Measurements from ENCODE around the gene FAM229B. TPM values are rescaled to one million over a fixed set of nuclear protein-coding genes. Genes with fewer than 3 reads are reported as not detected.

Gene FAM229B
- total and polyA plus RNA-seq, 9 of the 15 experiments (the other 6 are each of a cell fraction or from before 2014, with no cell fraction given) = 3.3 to 17.4 (median 5.8) TPM

GRCh38 chr6:112087136-112087911 is at the start of gene FAM229B, which contains the start of gene TUBE1 (continued):
- TF ChIP-seq NKRF (IDR thresholded peaks at IDR 0.05; ENCODE audit: borderline replicate concordance) (peak; percentile 78; the same call in 1 of the 2 replicates), POLR2A (conservative IDR thresholded peaks at IDR 0.05) (peak; percentile 93), USF1 (CRISPR knock-in tag; IDR thresholded peaks at IDR 0.05) (0 out of 2 replicates have a peak, but pooled peaks have one; percentile 23), NR0B1 (IDR thresholded peaks at IDR 0.05; ENCODE audit: partially characterized antibody) (no peak), ZNF311 (CRISPR knock-in tag; IDR thresholded peaks at IDR 0.05) (no peak), MAZ (CRISPR knock-in tag; conservative IDR thresholded peaks at IDR 0.05 in 1 of 2, IDR thresholded peaks at IDR 0.05 in 1 of 2) (peak in 1 of 2 experiments; percentile 52; a peak in 1 of 4 replicates), ZNF384 (IDR thresholded peaks at IDR 0.05; ENCODE audit: low read depth, low read length) (no peak), MEF2D (tag; conservative IDR thresholded peaks at IDR 0.05; ENCODE audit: low read depth) (no peak), SMAD1 (IDR thresholded peaks at IDR 0.05; ENCODE audit: low read depth, low read length, partially characterized antibody) (no peak), CCNT2 (IDR thresholded peaks at IDR 0.05; ENCODE audit: borderline replicate concordance, extremely low read depth, insufficient read length, low read depth, low read length) (no peak), MYC (IDR thresholded peaks at IDR 0.05; ENCODE audit: low read depth, low read length) (peak; percentile 56; the same call in 1 of the 2 replicates), MYC (CRISPR knock-in tag; IDR thresholded peaks at IDR 0.05; ENCODE audit: borderline replicate concordance, low read depth) (peak; percentile 77; the same call in 1 of the 2 replicates), POLR2AphosphoS5 (IDR thresholded peaks at IDR 0.05; ENCODE audit: control insufficient read depth, insufficient read depth, low read depth, low read length) (peak; percentile 68), RBM22 (IDR thresholded peaks at IDR 0.05; ENCODE audit: low read depth, low read length, poor library complexity, severe bottlenecking) (peak; percentile 75), CSDE1 (IDR thresholded peaks at IDR 0.05) (peak in 1 of 2 experiments; percentile 75; a peak in 1 of 4 replicates), ZNF592 (IDR thresholded peaks at IDR 0.05) (no peak), SNAPC5 (CRISPR knock-in tag; IDR thresholded peaks at IDR 0.05) (no peak)
